Measurements from ENCODE around the gene SNAP47. TPM values are rescaled to one million over a fixed set of nuclear protein-coding genes. Genes with fewer than 3 reads are reported as not detected.

SNAP47 gene
- polyA plus RNA-seq, 10 donors: 23.9 to 32.1 (median 30.4) TPM

- DNase-seq: no peak
These were observed 13.4 kb downstream of the SNAP47 start for GRCh38 chr1:227748496-227749182.

- no peak for DNase-seq
These were observed 14.0 kb downstream of the SNAP47 start for GRCh38 chr1:227749225-227749624.

- DNase-seq: no peak
These were observed 14.9 kb downstream of the SNAP47 start for GRCh38 chr1:227749916-227750710.

- DNase-seq: peak in 2 of 3 donors; percentile 44 to 56
These were observed 18.9 kb downstream of the SNAP47 start for GRCh38 chr1:227753999-227754711.

GRCh38 chr1:227754958-227755357 lies 19.7 kb downstream of the SNAP47 start:
- no peak for DNase-seq

GRCh38 chr1:227756172-227756959 lies 21.1 kb downstream of the SNAP47 start:
- no peak for DNase-seq

- no peak for DNase-seq
These were observed 22.5 kb downstream of the SNAP47 start for GRCh38 chr1:227757781-227758180.

- DNase-seq: no peak
These were observed 23.1 kb downstream of the SNAP47 start for GRCh38 chr1:227758366-227758765.

GRCh38 chr1:227759341-227760300 lies 24.4 kb downstream of the SNAP47 start:
- DNase-seq: peak; percentile 80 to 96 (median 85)

GRCh38 chr1:227760377-227760776 lies 25.1 kb downstream of the SNAP47 start:
- DNase-seq: no peak

GRCh38 chr1:227761621-227762230 lies 26.5 kb downstream of the SNAP47 start:
- DNase-seq: no peak

GRCh38 chr1:227762231-227762911 lies 27.1 kb downstream of the SNAP47 start:
- DNase-seq: peak; percentile 80 to 91 (median 86)

GRCh38 chr1:227763246-227764018 lies 28.2 kb downstream of the SNAP47 start:
- DNase-seq: no peak

GRCh38 chr1:227764019-227764391 lies 28.8 kb downstream of the SNAP47 start:
- DNase-seq: no peak

GRCh38 chr1:227765261-227766014 lies 30.2 kb downstream of the SNAP47 start:
- no peak for DNase-seq

GRCh38 chr1:227766015-227766634 lies 30.9 kb downstream of the SNAP47 start:
- DNase-seq: no peak

- peak in 1 of 3 donors; percentile 42 for DNase-seq
These were observed 31.5 kb downstream of the SNAP47 start for GRCh38 chr1:227766653-227767277.

Data from muscle of back (tissue), 11 donors.